HG03378 (cell line): ENCODE data around the gene CREB5.

Experiments
- ATAC-seq: cut with Tn5 transposase; IDR thresholded peaks from one replicate; pipeline ENCODE4 v1.9.1; 2021; ENCODE audit warnings: mild to moderate bottlenecking, moderate library complexity; ENCODE audit not compliant: unreplicated experiment

CREB5 gene

GRCh38 chr7:28405662-28406061 lies 6.7 kb upstream of the CREB5 start:
- ATAC-seq, result no peak

GRCh38 chr7:28406192-28406591 lies 6.1 kb upstream of the CREB5 start:
- ATAC-seq, result no peak

GRCh38 chr7:28407651-28408050 lies 4.7 kb upstream of the CREB5 start:
- no peak for ATAC-seq

GRCh38 chr7:28408105-28408959 lies 4.0 kb upstream of the CREB5 start:
- ATAC-seq, result no peak

GRCh38 chr7:28408960-28409715 lies 3.2 kb upstream of the CREB5 start:
- ATAC-seq, result no peak

GRCh38 chr7:28409716-28410627 lies 2.3 kb upstream of the CREB5 start:
- no peak for ATAC-seq

GRCh38 chr7:28410628-28411531 lies 1.4 kb upstream of the CREB5 start:
- ATAC-seq, result no peak

- ATAC-seq, result no peak
Observed at GRCh38 chr7:28413011-28413410, 693 bp downstream of the CREB5 start.

- ATAC-seq, result no peak
Observed at GRCh38 chr7:28414453-28414852, 2.1 kb downstream of the CREB5 start.

GRCh38 chr7:28417321-28417940 lies 5.1 kb downstream of the CREB5 start:
- ATAC-seq, result no peak

- no peak for ATAC-seq
Observed at GRCh38 chr7:28418311-28418710, 6.0 kb downstream of the CREB5 start.

- no peak for ATAC-seq
Observed at GRCh38 chr7:28418966-28419365, 6.6 kb downstream of the CREB5 start.

- no peak for ATAC-seq
Observed at GRCh38 chr7:28419716-28420115, 7.4 kb downstream of the CREB5 start.

- ATAC-seq, result no peak
Observed at GRCh38 chr7:28423112-28423511, 10.8 kb downstream of the CREB5 start.

GRCh38 chr7:28423918-28424514 lies 11.7 kb downstream of the CREB5 start:
- no peak for ATAC-seq

GRCh38 chr7:28425496-28425895 lies 13.2 kb downstream of the CREB5 start:
- no peak for ATAC-seq

- ATAC-seq, result no peak
Observed at GRCh38 chr7:28427236-28427635, 14.9 kb downstream of the CREB5 start.

GRCh38 chr7:28430616-28431015 lies 18.3 kb downstream of the CREB5 start:
- no peak for ATAC-seq

GRCh38 chr7:28432105-28432504 lies 19.8 kb downstream of the CREB5 start:
- no peak for ATAC-seq
